ENCODE data around the gene RPS3. TPM values are rescaled to one million over a fixed set of nuclear protein-coding genes. Genes with fewer than 3 reads are reported as not detected.

Gene RPS3
- total RNA-seq, 1 experiment from 2014 or later, result 3,765 TPM

GRCh38 chr11:75431533-75432525 lies 32.5 kb downstream of the RPS3 start:
- Mint-ChIP-seq H3K9me3 (peaks cover 16 to 24% of the 10 kb centered on the region in 2 experiments), H3K36me3 (ENCODE audit: insufficient read depth in 1 of 3, low read depth in 3 of 3) (peaks cover 3 to 11% (median 8%) of the 10 kb centered on the region in 3 experiments; a peak in 6 of 7 replicates), H3K27me3 (ENCODE audit: low read depth) (peaks cover 62% of the 10 kb centered on the region), H3K27ac (no peak overlapping the region; a peak in 1 of 7 replicates), H3K4me1 (peaks cover 29% of the 10 kb centered on the region in 2 experiments), H3K4me3 (peak overlapping the region in 1 of 2 experiments; percentile 82; a peak in 3 of 5 replicates)
- Histone ChIP-seq H3K23me2 (ENCODE audit: insufficient read length, low read depth, low read length, poor library complexity, severe bottlenecking) (peaks cover 6% of the 10 kb centered on the region), H2AK5ac (ENCODE audit: insufficient read length, low read length) (no peak overlapping the region), H3K56ac (ENCODE audit: insufficient read length, low read depth, low read length) (no peak overlapping the region), H3K18ac (ENCODE audit: insufficient read length, low read depth, low read length) (no peak overlapping the region), H3K4ac (ENCODE audit: low read depth, low read length) (no peak overlapping the region), H2BK5ac (ENCODE audit: insufficient read length, low read length) (no peak overlapping the region), H2BK12ac (ENCODE audit: insufficient read length, low read depth, low read length) (no peak overlapping the region), H4K20me1 (ENCODE audit: control insufficient read depth, insufficient read depth, insufficient read length) (no peaks in the 10 kb centered on the region), H4K8ac (replicated peaks; ENCODE audit: insufficient read length, low read depth, low read length) (no peak overlapping the region), H3K27me3 (ENCODE audit: insufficient read depth, low read length) (peaks cover 41% of the 10 kb centered on the region), H4K91ac (ENCODE audit: insufficient read length, low read depth, low read length) (no peak overlapping the region), H3T11ph (ENCODE audit: low read length) (no peak overlapping the region), H4K5ac (ENCODE audit: insufficient read length, low read depth, low read length) (no peak overlapping the region), H2BK120ac (ENCODE audit: low read depth, low read length, poor library complexity, severe bottlenecking) (no peak overlapping the region), H3K4me2 (ENCODE audit: insufficient read depth, insufficient read length, low read length) (peak overlapping the region; percentile 25), H3K14ac (ENCODE audit: insufficient read depth, low read length) (no peak overlapping the region), H3K27ac (ENCODE audit: insufficient read length, low read depth, low read length) (no peak overlapping the region), H3K4me1 (ENCODE audit: insufficient read depth, low read length) (peaks cover 3% of the 10 kb centered on the region; the same call in 1 of the 2 replicates), H3K9ac (ENCODE audit: extremely low read depth, insufficient read length, low read length) (no peak overlapping the region), H2AFZ (ENCODE audit: low read length) (no peak overlapping the region), H2BK15ac (ENCODE audit: low read depth, low read length) (no peak overlapping the region), H3K79me2 (ENCODE audit: insufficient read depth, low read length) (no peaks in the 10 kb centered on the region), H3K23ac (ENCODE audit: insufficient read length, low read depth, low read length) (no peak overlapping the region), H2BK20ac (ENCODE audit: low read depth, low read length, poor library complexity, severe bottlenecking) (no peak overlapping the region), H3K79me1 (ENCODE audit: insufficient read depth, low read depth, low read length, poor library complexity, severe bottlenecking) (no peaks in the 10 kb centered on the region), H3K9me3 (ENCODE audit: control insufficient read depth, low read depth, low read length) (peaks cover 10% of the 10 kb centered on the region)
- peak; percentile 28; the same call in 1 of the 3 replicates for TF ChIP-seq CTCF (conservative IDR thresholded peaks at IDR 0.05)
- no CpG with 5 or more reads among the region's 16 CpGs for WGBS (ENCODE audit: extremely low coverage, insufficient read length, low lambda C conversion rate)
- peak; percentile 61 for DNase-seq
